Measurements from ENCODE around the gene BIN1.

- no peak for TF ChIP-seq CTCF (IDR thresholded peaks at IDR 0.05)
- no peak for TF ChIP-seq POLR2A (IDR thresholded peaks at IDR 0.05)
Observed at GRCh38 chr2:126999106-126999756, 107.7 kb downstream of the BIN1 start.

Data from thyroid gland (tissue), 4 donors.